ENCODE data around the gene ATP6V0A1.

GRCh38 chr17:42476411-42476810 lies 17.7 kb downstream of the ATP6V0A1 start:
- no peak for TF ChIP-seq CTCF (conservative IDR thresholded peaks at IDR 0.05; ENCODE audit: low read depth, low read length)
- TF ChIP-seq EZH2 (IDR thresholded peaks at IDR 0.05; ENCODE audit: borderline replicate concordance, low read depth, low read length, poor library complexity, severe bottlenecking) = no peak
